Measurements from ENCODE around the gene FREY1. TPM values are rescaled to one million over a fixed set of nuclear protein-coding genes. Genes with fewer than 3 reads are reported as not detected.

FREY1 gene, protein sequence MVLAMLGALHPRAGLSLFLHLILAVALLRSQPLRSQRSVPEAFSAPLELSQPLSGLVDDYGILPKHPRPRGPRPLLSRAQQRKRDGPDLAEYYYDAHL
- 1 to 10 TPM; 3.2 to 3.9 TPM for total RNA-seq

DNA sequence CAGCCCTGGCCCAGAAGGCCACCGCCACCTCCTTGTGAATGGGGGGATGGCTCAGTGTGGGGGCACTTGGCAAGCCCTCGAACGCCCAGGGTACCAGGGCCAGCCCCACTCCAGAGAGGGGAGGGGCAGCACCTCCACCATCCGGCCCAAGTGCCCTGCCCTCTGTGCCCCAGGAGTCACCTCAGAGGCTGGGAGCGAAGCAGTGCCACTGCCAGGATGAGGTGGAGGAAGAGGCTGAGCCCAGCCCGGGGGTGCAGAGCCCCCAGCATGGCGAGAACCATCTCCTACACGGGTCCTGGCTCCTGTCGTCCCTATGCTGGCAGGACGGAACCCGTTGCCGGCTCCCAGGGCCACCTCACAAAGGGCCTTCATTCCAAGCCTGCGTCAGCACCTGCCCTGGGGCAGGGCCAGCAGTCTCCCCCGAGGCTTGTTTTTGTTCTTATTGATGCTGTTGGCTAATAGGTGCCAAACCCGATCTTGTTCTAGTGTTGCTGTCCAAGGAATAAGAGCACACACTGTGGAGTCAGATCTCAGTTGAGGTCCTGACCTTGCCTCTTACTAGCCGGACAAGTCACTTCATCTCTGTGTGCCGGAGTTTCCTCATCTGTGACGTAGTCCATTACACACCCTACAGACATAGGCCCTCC is at the start of gene FREY1:
TSS of gene FREY1 (minus strand) at position 307 of the 647 bp plus-strand sequence. CDS start at position 281, 26 bp downstream.
- Mint-ChIP-seq H3K36me3 (ENCODE audit: low read depth) (peaks cover 7% of the 10 kb centered on the region), H3K4me1 (peaks cover 5% of the 10 kb centered on the region), H3K4me3 (no peak within 1 kb of the TSS), H3K9me3 (no peaks in the 10 kb centered on the region), H3K27me3 (no peaks in the 10 kb centered on the region), H3K27ac (peak within 1 kb of the TSS; percentile 62)
- ChIA-PET POLR2A (no interaction called here), CTCF (interaction anchor here (1.2 kb wide), 1 partner anchor 10 kb away, joined by 3 read pairs; the partner anchor contains the start of gene PEX16)
- DNase-seq, result no peak

DNA sequence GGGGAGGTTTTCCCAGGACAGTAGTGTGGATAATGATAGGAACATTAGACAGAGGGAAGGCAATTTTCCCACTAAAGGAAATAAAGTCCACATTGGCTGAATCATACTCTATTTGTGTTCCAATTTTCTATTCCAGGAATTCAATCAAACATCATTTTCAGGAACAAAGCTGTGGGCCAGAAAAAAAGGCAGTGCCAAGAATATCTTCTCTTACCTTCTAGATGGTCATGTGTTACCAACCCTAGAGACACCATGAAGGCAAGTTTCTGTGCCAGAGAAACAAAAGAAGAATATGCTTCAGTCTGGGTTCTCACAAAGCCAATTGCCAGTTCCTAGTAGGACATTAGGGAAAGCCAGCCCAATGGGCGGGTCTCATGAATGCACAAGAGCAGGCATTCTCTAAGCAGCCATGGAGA is 42.9 kb upstream of the FREY1 start:
- H3K4me3 Mint-ChIP-seq, result no peak overlapping the region
- H3K9me3 Mint-ChIP-seq, result no peaks in the 10 kb centered on the region
- no peaks in the 10 kb centered on the region for H3K4me1 Mint-ChIP-seq
- peaks cover 20% of the 10 kb centered on the region for H3K36me3 Mint-ChIP-seq (ENCODE audit: low read depth)
- H3K27ac Mint-ChIP-seq, result no peak overlapping the region
- CTCF ChIA-PET, result interaction anchor here (1.3 to 2.0 kb wide), 3 partner anchors 9 to 15 kb away, joined by 4 to 6 read pairs (median 4); no protein-coding TSS in a partner anchor
- POLR2A ChIA-PET, result no interaction called here
- DNase-seq, result no peak
- no peaks in the 10 kb centered on the region for H3K27me3 Mint-ChIP-seq

- Mint-ChIP-seq H3K4me3 (no peak overlapping the region), H3K27me3 (no peaks in the 10 kb centered on the region), H3K27ac (no peak overlapping the region), H3K9me3 (no peaks in the 10 kb centered on the region), H3K36me3 (ENCODE audit: low read depth) (peaks cover 22% of the 10 kb centered on the region), H3K4me1 (no peaks in the 10 kb centered on the region)
- CTCF ChIA-PET, result interaction anchor here (1.3 to 1.6 kb wide), 2 partner anchors 11 to 12 kb away, joined by 3 to 5 read pairs; no protein-coding TSS in a partner anchor
- POLR2A ChIA-PET, result no interaction called here
- DNase-seq, result no peak
These were observed 41.3 kb upstream of the FREY1 start for GRCh38 chr11:45948356-45948755.

DNA sequence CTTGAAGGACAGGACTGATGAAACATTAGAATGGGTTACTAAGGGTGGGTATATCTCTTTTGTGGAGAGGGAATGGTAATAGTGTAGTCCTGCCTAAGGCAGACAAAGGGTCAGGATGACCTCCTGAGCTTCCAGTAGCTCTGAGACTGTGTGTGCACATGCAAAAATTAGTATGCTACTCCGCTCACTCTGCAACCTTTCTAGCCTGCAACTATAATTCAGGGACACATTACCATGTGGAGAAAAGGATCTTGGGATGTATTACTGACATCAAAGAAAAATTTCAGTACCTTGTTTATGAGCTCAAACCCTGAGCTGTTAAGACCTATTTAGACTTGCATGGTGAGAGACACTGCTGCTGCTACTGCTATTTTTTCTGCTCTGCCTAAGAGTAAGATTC is 40.8 kb upstream of the FREY1 start:
- Mint-ChIP-seq H3K36me3 (ENCODE audit: low read depth) (peaks cover 22% of the 10 kb centered on the region), H3K4me3 (no peak overlapping the region), H3K27me3 (no peaks in the 10 kb centered on the region), H3K4me1 (no peaks in the 10 kb centered on the region), H3K27ac (no peak overlapping the region), H3K9me3 (no peaks in the 10 kb centered on the region)
- DNase-seq, result no peak
- POLR2A ChIA-PET, result no interaction called here
- CTCF ChIA-PET, result interaction anchor here (1.6 kb wide), 1 partner anchor 12 kb away, joined by 5 read pairs; no protein-coding TSS in a partner anchor

DNA sequence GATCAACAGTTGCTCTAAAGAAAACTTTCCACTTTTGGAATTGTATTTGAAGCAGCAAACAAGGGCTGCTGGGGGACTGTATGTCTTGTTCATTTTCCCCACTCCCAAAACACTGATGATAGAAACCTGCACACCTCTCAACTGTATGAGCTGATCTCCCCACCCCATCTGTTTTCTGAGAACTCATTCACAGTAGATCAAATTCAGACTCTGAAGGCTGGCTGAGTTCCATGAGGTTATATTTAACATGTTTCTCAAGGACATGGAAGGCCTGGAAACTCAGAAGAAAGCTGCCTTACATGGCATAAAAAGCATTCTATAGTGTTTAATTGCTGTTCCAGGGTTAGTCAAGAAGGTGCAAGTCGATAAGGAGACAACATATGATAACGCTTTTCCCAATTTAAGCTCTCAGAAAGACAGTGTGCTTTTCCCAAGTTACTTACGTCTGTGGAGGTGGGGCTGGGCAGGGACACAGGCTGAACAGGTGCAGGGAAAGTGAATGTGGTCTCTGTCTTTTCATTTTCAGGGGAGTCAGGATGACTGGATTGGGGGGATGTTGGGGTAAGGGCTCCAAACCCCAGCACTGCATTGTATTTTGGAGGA is 38.4 kb upstream of the FREY1 start:
- H3K4me1 Mint-ChIP-seq, result no peaks in the 10 kb centered on the region
- ChIA-PET POLR2A (no interaction called here), CTCF (no interaction called here)
- no peaks in the 10 kb centered on the region for H3K9me3 Mint-ChIP-seq
- DNase-seq, result no peak
- peaks cover 18% of the 10 kb centered on the region for H3K36me3 Mint-ChIP-seq (ENCODE audit: low read depth)
- H3K4me3 Mint-ChIP-seq, result no peak overlapping the region
- no peak overlapping the region for H3K27ac Mint-ChIP-seq
- H3K27me3 Mint-ChIP-seq, result no peaks in the 10 kb centered on the region

DNA sequence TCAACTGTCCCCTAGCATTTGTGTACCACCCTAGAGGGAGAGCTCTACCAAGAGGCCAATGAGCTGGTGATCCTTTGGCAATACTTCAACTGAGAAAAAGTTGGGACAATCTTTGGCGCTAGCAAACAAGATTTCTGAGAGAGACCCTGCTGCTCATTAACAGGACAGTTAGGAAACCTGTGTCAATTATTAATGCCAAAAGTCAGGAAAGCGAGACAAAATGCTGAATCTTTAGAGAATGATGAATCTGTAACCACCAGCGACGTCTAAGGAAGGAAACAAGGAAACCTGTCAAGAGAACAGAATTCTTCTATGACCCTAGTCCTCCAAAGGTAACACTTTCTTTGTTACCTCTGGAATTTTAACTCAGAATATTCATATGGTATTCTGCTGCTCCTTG is 35.3 kb upstream of the FREY1 start:
- ChIA-PET POLR2A (no interaction called here), CTCF (interaction anchor here (1.2 to 1.9 kb wide), 3 partner anchors 10 to 23 kb away, joined by 3 to 5 read pairs (median 4); no protein-coding TSS in a partner anchor)
- H3K4me3 Mint-ChIP-seq, result no peak overlapping the region
- no peaks in the 10 kb centered on the region for H3K27me3 Mint-ChIP-seq
- no peaks in the 10 kb centered on the region for H3K9me3 Mint-ChIP-seq
- peaks cover 12% of the 10 kb centered on the region for H3K36me3 Mint-ChIP-seq (ENCODE audit: low read depth)
- H3K27ac Mint-ChIP-seq, result no peak overlapping the region
- DNase-seq, result no peak
- H3K4me1 Mint-ChIP-seq, result no peaks in the 10 kb centered on the region

- CTCF ChIA-PET, result interaction anchor here (1.7 to 1.9 kb wide), 2 partner anchors 11 to 13 kb away, joined by 4 to 5 read pairs; no protein-coding TSS in a partner anchor
- no peak overlapping the region for H3K27ac Mint-ChIP-seq
- POLR2A ChIA-PET, result no interaction called here
- H3K4me1 Mint-ChIP-seq, result no peaks in the 10 kb centered on the region
- no peak for DNase-seq
- peaks cover 12% of the 10 kb centered on the region for H3K36me3 Mint-ChIP-seq (ENCODE audit: low read depth)
- H3K9me3 Mint-ChIP-seq, result no peaks in the 10 kb centered on the region
- no peaks in the 10 kb centered on the region for H3K27me3 Mint-ChIP-seq
- no peak overlapping the region for H3K4me3 Mint-ChIP-seq
These were observed 34.2 kb upstream of the FREY1 start for GRCh38 chr11:45941285-45941684.

DNA sequence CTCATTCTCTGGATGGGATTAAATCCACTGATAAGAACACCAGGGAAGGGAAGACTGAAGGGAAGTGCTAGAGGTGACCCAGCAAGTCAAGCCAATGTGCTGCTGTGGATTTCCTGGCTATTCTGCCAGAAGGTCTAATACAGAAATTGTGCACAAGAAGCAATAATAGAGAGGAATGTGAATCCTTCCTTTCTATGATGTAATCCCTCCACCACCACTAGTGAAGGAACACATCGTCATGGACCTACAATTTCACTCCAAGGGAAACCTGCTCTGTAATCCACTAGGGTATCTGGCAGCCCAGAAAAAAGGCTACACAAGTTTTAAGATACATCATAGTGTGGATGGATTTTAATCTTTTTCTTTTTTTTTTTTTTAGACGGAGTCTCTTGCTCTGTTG is 32.8 kb upstream of the FREY1 start:
- no peak overlapping the region for H3K27ac Mint-ChIP-seq
- DNase-seq, result no peak
- H3K4me1 Mint-ChIP-seq, result no peaks in the 10 kb centered on the region
- CTCF ChIA-PET, result interaction anchor here (0.9 to 1.0 kb wide), 2 partner anchors 10 to 27 kb away, joined by 3 read pairs; no protein-coding TSS in a partner anchor
- H3K36me3 Mint-ChIP-seq (ENCODE audit: low read depth), result peaks cover 1% of the 10 kb centered on the region
- H3K9me3 Mint-ChIP-seq, result no peaks in the 10 kb centered on the region
- no peaks in the 10 kb centered on the region for H3K27me3 Mint-ChIP-seq
- POLR2A ChIA-PET, result no interaction called here
- H3K4me3 Mint-ChIP-seq, result no peak overlapping the region

DNA sequence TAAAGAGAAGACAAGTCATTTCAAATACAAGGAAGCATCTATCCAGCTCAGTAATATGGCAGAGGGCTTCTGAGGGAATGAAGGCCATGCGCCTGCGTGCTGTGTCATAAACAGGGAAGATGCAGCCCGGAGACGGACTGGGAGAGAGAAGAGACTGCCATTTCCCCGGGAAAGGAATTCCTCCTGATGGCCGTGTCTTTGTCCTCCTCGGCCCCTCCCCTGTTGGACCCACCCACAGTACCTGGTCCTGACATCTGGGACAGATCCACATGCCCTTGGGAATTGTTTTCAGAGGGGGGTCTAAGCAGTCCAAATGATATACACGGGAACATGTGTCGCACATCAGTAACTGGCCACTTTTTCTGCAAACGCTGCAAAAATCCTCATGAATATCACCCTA is 30.8 kb upstream of the FREY1 start:
- no peak overlapping the region for H3K4me3 Mint-ChIP-seq
- no peak overlapping the region for H3K27ac Mint-ChIP-seq
- H3K27me3 Mint-ChIP-seq, result no peaks in the 10 kb centered on the region
- CTCF ChIA-PET, result interaction anchor here (1.2 kb wide), 1 partner anchor 27 kb away, joined by 4 read pairs; no protein-coding TSS in a partner anchor
- POLR2A ChIA-PET, result interaction anchor here (0.7 kb wide), 1 partner anchor 50 kb away, joined by 3 read pairs; no protein-coding TSS in a partner anchor
- no peak for DNase-seq
- H3K9me3 Mint-ChIP-seq, result no peaks in the 10 kb centered on the region
- H3K4me1 Mint-ChIP-seq, result no peaks in the 10 kb centered on the region
- H3K36me3 Mint-ChIP-seq (ENCODE audit: low read depth), result peaks cover 3% of the 10 kb centered on the region

GRCh38 chr11:45936511-45937054 is 29.5 kb upstream of the FREY1 start:
- Mint-ChIP-seq H3K27me3 (no peaks in the 10 kb centered on the region), H3K9me3 (no peaks in the 10 kb centered on the region), H3K4me3 (no peak overlapping the region), H3K36me3 (ENCODE audit: low read depth) (peaks cover 6% of the 10 kb centered on the region), H3K27ac (no peak overlapping the region), H3K4me1 (peaks cover under 1% of the 10 kb centered on the region)
- no peak for DNase-seq
- ChIA-PET POLR2A (no interaction called here), CTCF (interaction anchor here (1.2 to 1.7 kb wide), 2 partner anchors 13 to 28 kb away, joined by 4 read pairs; no protein-coding TSS in a partner anchor)

- CTCF ChIA-PET, result interaction anchor here (1.7 kb wide), 1 partner anchor 14 kb away, joined by 4 read pairs; no protein-coding TSS in a partner anchor
- Mint-ChIP-seq H3K9me3 (no peaks in the 10 kb centered on the region), H3K27ac (no peak overlapping the region), H3K4me3 (no peak overlapping the region), H3K36me3 (ENCODE audit: low read depth) (peaks cover 6% of the 10 kb centered on the region), H3K4me1 (peaks cover 11% of the 10 kb centered on the region), H3K27me3 (no peaks in the 10 kb centered on the region)
- POLR2A ChIA-PET, result no interaction called here
- no peak for DNase-seq
These were observed 28.4 kb upstream of the FREY1 start for GRCh38 chr11:45935349-45936064.

- Mint-ChIP-seq H3K9me3 (no peaks in the 10 kb centered on the region), H3K27ac (no peak overlapping the region), H3K4me3 (no peak overlapping the region), H3K27me3 (no peaks in the 10 kb centered on the region), H3K36me3 (ENCODE audit: low read depth) (peaks cover 6% of the 10 kb centered on the region), H3K4me1 (peaks cover 19% of the 10 kb centered on the region)
- no peak for DNase-seq
- ChIA-PET POLR2A (no interaction called here), CTCF (interaction anchor here (0.8 kb wide), 1 partner anchor 44 kb away, joined by 5 read pairs; no protein-coding TSS in a partner anchor)
These were observed 27.7 kb upstream of the FREY1 start for GRCh38 chr11:45934580-45935318.
